NCI-H524 treated with DMSO at 0.1 percent for 48 hours (cell line): ENCODE results near the gene LPIN1.

Experiments used
- DNase-seq: peaks from one replicate; lab custom pipeline; 2025; lab: John Stamatoyannopoulos, UW

LPIN1 gene

GRCh38 chr2:11764359-11764758 lies 17.9 kb downstream of the LPIN1 start:
- no peak for DNase-seq

DNA sequence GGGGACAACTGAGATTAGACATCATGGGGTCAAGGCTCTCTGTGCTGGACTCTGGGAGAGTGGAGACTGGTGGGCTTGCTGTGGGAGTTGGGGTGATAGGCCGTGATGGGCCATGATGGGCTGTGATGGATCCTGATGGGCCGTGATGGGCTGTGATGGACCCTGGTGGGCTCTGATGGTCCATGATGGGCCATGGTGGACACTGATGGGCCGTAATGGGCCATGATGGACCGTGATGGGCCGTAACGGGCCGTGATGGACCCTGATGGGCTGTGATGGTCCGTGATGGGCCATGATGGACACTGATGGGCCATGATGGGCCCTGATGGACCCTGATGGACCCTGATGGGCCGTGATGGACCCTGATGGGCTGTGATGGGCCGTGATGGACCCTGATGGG lies 18.5 kb downstream of the LPIN1 start:
- DNase-seq = no peak

- no peak for DNase-seq
These were observed 19.1 kb downstream of the LPIN1 start for GRCh38 chr2:11765501-11765900.

DNA sequence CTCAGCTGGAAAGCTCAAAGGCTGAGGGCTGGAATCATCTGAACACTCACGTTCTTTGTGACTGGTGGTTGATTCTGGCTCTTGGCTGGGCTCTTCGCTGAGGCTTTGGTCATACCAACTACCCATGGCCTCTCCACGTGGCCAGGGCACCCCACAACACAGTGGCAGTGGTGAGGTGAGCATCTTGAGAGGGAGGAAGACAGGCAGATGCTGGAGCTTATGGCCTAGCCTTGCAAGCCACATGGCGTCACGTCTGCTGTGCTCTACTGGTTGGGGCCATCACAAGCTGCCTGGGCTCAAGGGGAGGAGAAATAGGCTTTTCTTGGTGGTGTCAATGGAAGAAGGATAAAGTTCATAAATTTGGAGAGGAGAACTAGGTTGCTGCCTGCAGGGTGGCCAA lies 19.6 kb downstream of the LPIN1 start:
- DNase-seq = no peak

- DNase-seq = no peak
These were observed 21.3 kb downstream of the LPIN1 start for GRCh38 chr2:11767779-11768178.

DNA sequence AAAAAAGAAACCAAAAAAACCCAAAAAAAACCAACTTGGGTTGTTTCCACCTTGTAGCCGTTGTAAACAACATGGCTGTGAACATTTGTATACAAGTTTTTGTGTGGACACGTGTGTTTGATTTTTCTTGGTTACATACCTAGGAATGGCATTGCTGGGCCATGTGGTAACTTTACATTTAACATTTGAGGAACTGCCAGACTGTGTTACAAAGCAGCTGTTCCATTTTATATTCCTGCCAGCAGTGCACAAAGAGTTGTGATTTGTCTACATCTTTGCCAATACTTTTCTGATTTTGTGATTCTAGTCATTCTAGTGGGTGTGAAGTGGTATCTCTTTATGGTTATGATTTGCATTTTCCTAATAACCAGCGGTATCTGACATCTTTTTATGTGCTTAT lies 22.5 kb downstream of the LPIN1 start:
- DNase-seq = no peak

DNA sequence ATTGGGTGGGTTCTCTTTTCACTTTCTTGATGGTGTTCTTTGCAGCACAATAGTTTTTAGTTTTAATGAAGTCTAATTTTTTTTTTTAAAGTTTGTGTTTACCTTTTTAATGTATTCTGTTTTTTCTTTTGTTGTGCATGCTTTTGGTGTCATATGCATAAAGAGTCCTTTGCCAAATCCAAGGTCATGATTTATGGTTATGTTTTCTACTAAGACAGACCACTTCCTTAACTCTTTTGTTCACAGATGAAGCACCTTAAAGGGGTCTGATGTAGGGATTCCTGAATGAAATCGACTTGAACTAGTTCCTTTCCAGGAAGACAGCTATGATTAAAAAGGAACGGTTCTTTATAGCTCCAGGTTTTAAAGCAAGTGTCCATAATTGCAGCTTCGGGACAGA lies 23.1 kb downstream of the LPIN1 start:
- DNase-seq = no peak

- DNase-seq = no peak
These were observed 24.2 kb downstream of the LPIN1 start for GRCh38 chr2:11770531-11771188.

DNA sequence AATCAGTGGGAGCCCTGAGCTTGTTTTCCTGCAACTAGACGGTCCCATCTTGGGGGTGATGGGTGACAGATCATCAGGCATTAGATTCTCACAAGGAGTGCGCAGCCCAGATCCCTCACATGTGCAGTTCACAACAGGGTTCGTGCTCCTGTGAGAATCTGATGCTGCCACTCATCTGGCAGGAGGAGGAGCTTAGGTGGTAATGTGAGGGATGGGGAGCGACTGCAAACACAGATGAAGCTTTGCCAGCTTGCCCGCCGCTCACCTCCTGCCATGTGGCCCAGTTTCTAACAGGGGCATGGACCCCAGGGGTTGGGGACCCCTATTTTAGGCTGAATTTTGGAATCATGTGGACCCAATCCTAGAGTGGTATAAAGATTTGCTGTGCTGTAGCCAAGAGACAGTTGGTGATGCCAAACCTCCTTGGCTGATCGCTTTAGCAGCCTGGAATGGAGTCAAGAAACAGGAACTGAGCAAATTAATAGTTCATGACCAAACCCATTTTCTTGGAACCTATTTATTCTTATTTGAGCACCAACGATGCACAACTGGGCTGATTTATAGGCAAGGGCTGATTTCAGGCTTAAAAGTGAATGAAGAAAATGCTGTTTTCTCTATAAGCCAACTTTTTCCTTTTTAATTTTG lies 25.7 kb downstream of the LPIN1 start:
- DNase-seq = no peak

DNA sequence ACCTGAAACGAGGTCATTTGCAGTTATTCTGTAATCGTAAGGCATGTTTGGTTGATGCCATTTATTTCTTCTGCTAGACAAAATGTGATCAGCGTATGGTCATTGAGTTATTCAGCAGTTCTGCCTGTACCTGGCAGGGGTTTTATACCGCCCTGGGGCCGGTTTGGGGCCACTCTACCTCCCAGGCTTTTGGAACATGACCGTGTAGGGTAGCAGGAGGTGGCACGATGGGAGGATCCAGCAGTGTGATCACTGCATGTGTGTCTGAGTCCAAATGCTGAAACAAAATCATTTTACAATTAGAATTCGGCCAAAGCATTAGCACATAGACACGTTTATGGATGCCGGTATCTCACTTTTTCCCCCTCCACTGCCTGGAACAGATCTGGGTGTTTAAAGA lies 26.7 kb downstream of the LPIN1 start:
- DNase-seq = no peak

DNA sequence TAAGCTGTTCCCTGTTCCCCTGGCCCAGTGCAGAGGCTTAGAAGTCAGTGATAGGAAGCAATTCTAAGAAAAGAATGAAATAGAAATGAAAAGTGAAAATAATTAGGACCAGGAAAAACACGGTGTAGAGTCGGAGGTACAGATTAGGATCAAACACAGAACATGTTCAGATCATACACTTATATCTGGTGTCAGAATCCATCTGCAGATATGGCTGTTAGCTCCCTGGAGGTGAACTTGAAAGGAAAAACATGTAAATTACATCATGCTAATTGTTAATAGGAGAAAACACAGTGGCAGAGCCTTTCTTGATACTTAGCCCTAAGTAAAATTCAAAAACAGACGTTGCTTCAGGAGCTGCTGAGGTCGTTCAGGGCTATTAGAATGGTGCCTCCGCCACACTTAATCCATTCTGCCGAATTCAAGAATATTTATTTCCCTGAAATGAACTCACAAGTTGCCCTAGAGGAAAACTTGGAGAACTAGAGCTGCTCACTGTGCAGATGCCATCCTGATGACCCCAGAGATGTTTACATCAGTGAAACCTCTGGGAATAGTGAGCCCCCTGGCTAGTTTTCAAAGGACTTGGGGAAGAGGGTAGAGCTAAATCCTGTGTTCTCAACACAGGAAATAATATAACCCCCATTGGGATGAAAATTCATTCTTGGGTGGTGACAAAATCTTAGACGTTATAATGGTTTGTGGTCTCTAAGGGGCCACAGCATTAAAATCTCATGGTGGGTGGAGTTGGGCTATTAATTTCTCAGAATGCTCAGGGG lies 27.5 kb downstream of the LPIN1 start:
- no peak for DNase-seq

DNA sequence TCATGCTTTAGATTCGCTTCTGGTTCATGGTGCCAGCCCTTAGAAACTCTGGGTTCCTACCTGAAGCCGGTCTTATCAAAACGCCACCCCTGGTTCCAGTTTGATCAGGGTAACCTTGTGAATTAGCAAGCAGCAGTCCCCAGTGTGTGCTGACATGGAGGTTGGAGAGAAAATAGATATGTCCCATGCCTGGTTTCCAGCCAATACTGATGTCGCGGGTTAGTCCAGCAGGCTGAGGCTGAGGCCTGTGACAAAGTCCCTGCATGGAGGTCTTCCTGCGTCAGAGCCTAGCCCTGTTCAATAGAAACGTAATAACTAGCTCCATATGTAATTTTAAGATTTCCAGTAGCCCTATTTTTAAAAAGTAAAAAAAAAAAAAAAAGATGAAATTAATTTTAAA lies 28.2 kb downstream of the LPIN1 start:
- DNase-seq = no peak

- no peak for DNase-seq
These were observed 29.0 kb downstream of the LPIN1 start for GRCh38 chr2:11775384-11775783.

DNA sequence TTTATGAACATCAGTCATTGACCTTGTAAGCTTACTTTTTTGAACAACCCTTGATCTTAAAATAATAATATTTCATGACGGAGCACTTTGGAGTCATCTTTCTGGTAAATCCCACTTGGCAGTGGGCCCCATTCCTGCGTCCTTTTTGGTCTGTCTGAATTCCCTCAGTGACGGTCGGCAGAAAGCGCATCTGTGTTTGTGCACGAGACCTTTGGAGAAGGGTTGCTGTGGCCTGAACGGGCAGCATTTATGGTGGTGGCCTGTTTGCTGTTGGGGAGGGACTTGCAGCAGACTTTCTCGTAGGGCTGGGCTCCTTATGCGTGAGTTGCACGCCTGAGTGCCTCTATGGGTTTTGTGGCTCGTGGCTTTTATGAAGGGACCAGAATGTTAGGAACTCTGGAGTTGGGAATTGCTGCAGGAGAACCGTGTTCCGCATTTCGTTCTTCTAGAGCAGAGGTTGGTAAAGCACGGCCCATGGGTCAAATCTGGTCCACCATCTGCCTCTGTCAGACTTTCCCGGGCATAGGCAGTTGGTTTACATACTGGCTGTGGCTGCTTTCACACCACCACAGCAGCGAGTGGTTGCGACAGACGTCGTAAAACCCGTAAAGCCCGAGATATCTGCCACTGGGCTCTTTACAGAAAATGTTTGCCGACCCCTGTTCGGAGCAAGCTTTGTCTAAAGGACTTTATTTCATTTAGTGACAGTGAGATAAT lies 30.8 kb downstream of the LPIN1 start:
- DNase-seq = no peak

- no peak for DNase-seq
These were observed 31.5 kb downstream of the LPIN1 start for GRCh38 chr2:11777886-11778415.

- DNase-seq = no peak
These were observed 32.0 kb downstream of the LPIN1 start for GRCh38 chr2:11778416-11778815.

GRCh38 chr2:11778923-11779757 lies 32.7 kb downstream of the LPIN1 start:
- no peak for DNase-seq

- no peak for DNase-seq
These were observed 35.2 kb downstream of the LPIN1 start for GRCh38 chr2:11781602-11782001.

DNA sequence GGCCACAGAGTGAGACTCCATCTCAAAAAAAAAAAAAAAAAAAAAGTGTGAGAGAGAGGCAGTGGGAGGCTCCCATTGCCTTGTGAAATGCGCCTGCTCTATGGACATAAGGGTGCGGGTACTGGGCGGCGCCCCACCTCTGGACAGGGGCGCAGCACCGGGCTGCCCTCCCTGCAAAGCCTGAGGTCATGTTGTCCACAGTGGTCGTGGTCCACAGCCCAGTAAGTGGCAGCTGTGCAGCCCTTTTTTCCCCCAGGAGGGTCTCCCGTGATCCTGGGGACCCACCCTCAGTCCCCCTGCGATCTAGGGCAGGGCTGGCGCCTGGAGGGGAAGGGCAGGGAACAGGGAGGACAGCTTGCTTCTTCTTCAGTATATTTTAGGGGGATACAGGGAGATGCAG lies 37.8 kb downstream of the LPIN1 start:
- DNase-seq = no peak

GRCh38 chr2:11784747-11785610 lies 38.5 kb downstream of the LPIN1 start:
- DNase-seq = no peak

- no peak for DNase-seq
These were observed 39.1 kb downstream of the LPIN1 start for GRCh38 chr2:11785611-11785940.
